Islet precursor cell (in vitro differentiated cells): ENCODE measurements around the gene TXLNA.
A peak's percentile ranks its signal among the peaks of the same experiment; 100 is the strongest.

Experiments
- DNase-seq: peaks from one replicate; pipeline ENCODE4 v3.0.0-alpha.2; 2018

TXLNA gene

GRCh38 chr1:32186077-32186476 lies 6.6 kb downstream of the TXLNA start:
- DNase-seq = no peak

- no peak for DNase-seq
These were observed 7.0 kb downstream of the TXLNA start for GRCh38 chr1:32186491-32186890.

- DNase-seq = no peak
These were observed 8.4 kb downstream of the TXLNA start for GRCh38 chr1:32187850-32188249.

- no peak for DNase-seq
These were observed 12.9 kb downstream of the TXLNA start for GRCh38 chr1:32192220-32192948.

GRCh38 chr1:32194984-32195383 lies 15.5 kb downstream of the TXLNA start:
- DNase-seq = no peak

- DNase-seq = no peak
These were observed 16.1 kb downstream of the TXLNA start for GRCh38 chr1:32195531-32195930.

- no peak for DNase-seq
These were observed 16.7 kb downstream of the TXLNA start for GRCh38 chr1:32195972-32196823.

- DNase-seq = peak; percentile 72
These were observed 17.6 kb downstream of the TXLNA start for GRCh38 chr1:32197074-32197473.

GRCh38 chr1:32197837-32198236 lies 18.4 kb downstream of the TXLNA start:
- no peak for DNase-seq

- DNase-seq = no peak
These were observed 19.0 kb downstream of the TXLNA start for GRCh38 chr1:32198237-32199042.

GRCh38 chr1:32199043-32199716 lies 19.7 kb downstream of the TXLNA start:
- no peak for DNase-seq

GRCh38 chr1:32199717-32200072 lies 20.2 kb downstream of the TXLNA start:
- DNase-seq = no peak

GRCh38 chr1:32200226-32201010 lies 20.9 kb downstream of the TXLNA start, which contains the start of gene CCDC28B:
CCDC28B (plus strand) TSS chr1:32200595; CDS start chr1:32201936, 1,341 bp downstream.
- peak; percentile 85 for DNase-seq

GRCh38 chr1:32201011-32201855 lies 21.8 kb downstream of the TXLNA start:
- DNase-seq = peak; percentile 78

GRCh38 chr1:32204943-32205361 lies 25.5 kb downstream of the TXLNA start:
- no peak for DNase-seq

GRCh38 chr1:32205401-32206370 lies 26.2 kb downstream of the TXLNA start, which contains the start of gene IQCC:
IQCC (plus strand) TSS chr1:32205671; CDS start chr1:32205682, 11 bp downstream.
- peak; percentile 93 for DNase-seq

GRCh38 chr1:32208469-32208868 lies 29.0 kb downstream of the TXLNA start:
- no peak for DNase-seq

GRCh38 chr1:32208891-32209328 lies 29.4 kb downstream of the TXLNA start, which contains the start of gene DCDC2B:
DCDC2B (plus strand) TSS chr1:32209089; CDS start chr1:32209094, 5 bp downstream.
- DNase-seq = no peak
